Glutamatergic neuron (in vitro differentiated cells): ENCODE results near the gene ADCY2. TPM values are rescaled to one million over a fixed set of nuclear protein-coding genes. Genes with fewer than 3 reads are reported as not detected.

Source experiments
- DNase-seq: peaks from one replicate; pipeline ENCODE4 v3.0.0; 2022
- H3K27ac Mint-ChIP-seq: one replicate; pipeline ENCODE4 v1.8.0; 2020; ENCODE audit warnings: mild to moderate bottlenecking, mixed read lengths, inconsistent platforms; ENCODE audit not compliant: unreplicated experiment
- H3K27me3 Mint-ChIP-seq: one replicate; pipeline ENCODE4 v1.8.0; 2020; ENCODE audit warnings: mild to moderate bottlenecking, moderate library complexity, mixed read lengths, inconsistent platforms; ENCODE audit not compliant: unreplicated experiment
- H3K36me3 Mint-ChIP-seq: one replicate; pipeline ENCODE4 v1.8.0; 2020; ENCODE audit warnings: mild to moderate bottlenecking, mixed read lengths, inconsistent platforms; ENCODE audit not compliant: unreplicated experiment
- H3K4me1 Mint-ChIP-seq: one replicate; pipeline ENCODE4 v1.8.0; 2020; ENCODE audit warnings: mild to moderate bottlenecking, low read depth, mixed read lengths, inconsistent platforms; ENCODE audit not compliant: unreplicated experiment
- H3K4me3 Mint-ChIP-seq: one replicate; pipeline ENCODE4 v1.8.0; 2020; ENCODE audit warnings: mild to moderate bottlenecking, mixed read lengths, inconsistent platforms; ENCODE audit not compliant: unreplicated experiment
- H3K9me3 Mint-ChIP-seq: one replicate; pipeline ENCODE4 v1.8.0; 2020; ENCODE audit warnings: mild to moderate bottlenecking, moderate library complexity, mixed read lengths, inconsistent platforms; ENCODE audit not compliant: unreplicated experiment
- CTCF ChIP-seq: fragments of 200-600 bp; sonication (generic); IDR thresholded peaks from one replicate; pipeline ENCODE4 v1.5.0; 2021; ENCODE audit not compliant: partially characterized antibody, unreplicated experiment
- total RNA-seq: library from RNA; stranded (reverse); fragmentation: NEBNext Ultra II Directional; extraction: Animal tissue kit (Norgen Biotek cat#: 25700); gene quantifications from one replicate; pipeline ENCODE4 v1.2.1, GENCODE V29; 2021; ENCODE audit not compliant: unreplicated experiment

The ADCY2 gene
- total RNA-seq, 1 donor from 2014 or later = 3.8 TPM

GRCh38 chr5:7462758-7463157 lies 66.8 kb downstream of the ADCY2 start:
- Mint-ChIP-seq H3K36me3 (no peaks in the 10 kb centered on the region), H3K4me3 (no peak overlapping the region), H3K27ac (no peak overlapping the region), H3K9me3 (no peaks in the 10 kb centered on the region), H3K4me1 (no peaks in the 10 kb centered on the region), H3K27me3 (no peaks in the 10 kb centered on the region)
- TF ChIP-seq CTCF = no peak
- no peak for DNase-seq

- no peak for DNase-seq
- H3K9me3 Mint-ChIP-seq = no peaks in the 10 kb centered on the region
- no peaks in the 10 kb centered on the region for H3K4me1 Mint-ChIP-seq
- H3K4me3 Mint-ChIP-seq = no peak overlapping the region
- no peaks in the 10 kb centered on the region for H3K27me3 Mint-ChIP-seq
- no peak overlapping the region for H3K27ac Mint-ChIP-seq
- H3K36me3 Mint-ChIP-seq = no peaks in the 10 kb centered on the region
- TF ChIP-seq CTCF = no peak
Observed at GRCh38 chr5:7464182-7464581, 68.2 kb downstream of the ADCY2 start.

GRCh38 chr5:7467179-7467578 lies 71.2 kb downstream of the ADCY2 start:
- Mint-ChIP-seq H3K4me1 (no peaks in the 10 kb centered on the region), H3K27ac (no peak overlapping the region), H3K4me3 (no peak overlapping the region), H3K27me3 (no peaks in the 10 kb centered on the region), H3K9me3 (no peaks in the 10 kb centered on the region), H3K36me3 (peaks cover 7% of the 10 kb centered on the region)
- no peak for TF ChIP-seq CTCF
- no peak for DNase-seq

- no peak for TF ChIP-seq CTCF
- no peaks in the 10 kb centered on the region for H3K4me1 Mint-ChIP-seq
- no peak overlapping the region for H3K27ac Mint-ChIP-seq
- DNase-seq = no peak
- H3K27me3 Mint-ChIP-seq = no peaks in the 10 kb centered on the region
- peaks cover 7% of the 10 kb centered on the region for H3K36me3 Mint-ChIP-seq
- H3K9me3 Mint-ChIP-seq = no peaks in the 10 kb centered on the region
- H3K4me3 Mint-ChIP-seq = no peak overlapping the region
Observed at GRCh38 chr5:7468742-7469141, 72.8 kb downstream of the ADCY2 start.

GRCh38 chr5:7471710-7472109 lies 75.8 kb downstream of the ADCY2 start:
- Mint-ChIP-seq H3K36me3 (peaks cover 7% of the 10 kb centered on the region), H3K4me1 (no peaks in the 10 kb centered on the region), H3K27ac (no peak overlapping the region), H3K4me3 (no peak overlapping the region), H3K27me3 (no peaks in the 10 kb centered on the region), H3K9me3 (no peaks in the 10 kb centered on the region)
- DNase-seq = no peak
- TF ChIP-seq CTCF = no peak
